CD4-positive, alpha-beta T cell (primary cell): ENCODE results near the gene TDRD10. TPM values are rescaled to one million over a fixed set of nuclear protein-coding genes. Genes with fewer than 3 reads are reported as not detected.

ENCODE experiments used
- ATAC-seq: fragments of 200-7000 bp; cut with Tn5 transposase; one replicate; pipeline ENCODE4 v1.10.0; 2022; ENCODE audit warnings: mild to moderate bottlenecking; ENCODE audit not compliant: poor library complexity
- CTCF ChIA-PET: fragments of 350-600 bp; sonication (Branson Sonifier 250); formaldehyde crosslinking; loops from one replicate; lab custom pipeline; 2021; ENCODE audit warnings: antibody characterized with exemption, inconsistent platforms; lab: Charles Lee
- POLR2A ChIA-PET: fragments of 350-600 bp; sonication (Branson Sonifier 250); formaldehyde crosslinking; loops from one replicate; lab custom pipeline; 2021; ENCODE audit warnings: antibody characterized with exemption, inconsistent platforms; lab: Charles Lee
- DNase-seq, 14 experiments: peaks; one replicate each; pipeline ENCODE4 v3.0.0-alpha.2; 2013 to 2020; ENCODE audit warnings: mixed read lengths in 2 of 14
- H3K27ac ChIP-seq, 2 donors: one replicate each; pipeline versions ENCODE4 v1.5.1 to v1.7.0; 2013; ENCODE audit warnings: low read length in 2 of 2, low read depth in 1 of 2, mild to moderate bottlenecking in 1 of 2
- H3K27me3 ChIP-seq, 2 experiments: 1 replicate in 1 of 2; 2 replicates in 1 of 2; pipeline versions ENCODE4 v1.6.1 to v1.7.0; 2013; ENCODE audit warnings: low read length in 2 of 2, control low read depth in 1 of 2, mild to moderate bottlenecking in 1 of 2, moderate library complexity in 1 of 2; ENCODE audit not compliant: insufficient read depth in 2 of 2, control insufficient read depth in 1 of 2
- H3K36me3 ChIP-seq: one replicate; pipeline ENCODE4 v1.6.1; 2013; ENCODE audit warnings: low read length, control low read depth; ENCODE audit not compliant: insufficient read depth
- H3K4me1 ChIP-seq: one replicate; pipeline ENCODE4 v1.6.1; 2013; ENCODE audit warnings: low read length, control low read depth; ENCODE audit not compliant: insufficient read depth
- H3K4me3 ChIP-seq: one replicate; pipeline ENCODE4 v1.5.1; 2013; ENCODE audit warnings: mild to moderate bottlenecking, low read length, moderate library complexity
- H3K9me3 ChIP-seq, 2 experiments: 1 replicate in 1 of 2; 2 replicates in 1 of 2; pipeline versions ENCODE4 v1.6.1 to v1.7.0; 2013; ENCODE audit warnings: low read length in 2 of 2, mild to moderate bottlenecking in 2 of 2, control low read depth in 1 of 2, moderate library complexity in 1 of 2; ENCODE audit not compliant: control insufficient read depth in 1 of 2, insufficient read depth in 1 of 2
- H3K27ac Mint-ChIP-seq: one replicate; pipeline ENCODE4 v1.8.0; 2020; ENCODE audit warnings: mixed read lengths
- H3K27me3 Mint-ChIP-seq: one replicate; pipeline ENCODE4 v1.8.0; 2021; ENCODE audit warnings: mixed read lengths
- H3K36me3 Mint-ChIP-seq: one replicate; pipeline ENCODE4 v1.8.0; 2021; ENCODE audit warnings: low read depth, mixed read lengths
- H3K4me1 Mint-ChIP-seq: one replicate; pipeline ENCODE4 v1.8.0; 2021; ENCODE audit warnings: low read depth, mixed read lengths
- H3K4me3 Mint-ChIP-seq: one replicate; pipeline ENCODE4 v1.8.0; 2020; ENCODE audit warnings: mild to moderate bottlenecking, mixed read lengths
- H3K9me3 Mint-ChIP-seq: one replicate; pipeline ENCODE4 v1.8.0; 2020; ENCODE audit warnings: mixed read lengths
- CTCF ChIP-seq: fragments of 200-600 bp; IDR thresholded peaks from one replicate; pipeline ENCODE4 v1.8.0; 2022; ENCODE audit warnings: antibody characterized with exemption, mild to moderate bottlenecking
- intact Hi-C, 2 experiments: fragments of 100-400 bp; cut with DNase I in 1 of 2; cut with micrococcal nuclease in 1 of 2; formaldehyde crosslinking; loops; one replicate each; pipeline versions ENCODE4 v1.15.1 to v1.9.0; 2023 to 2025; cut with DNase I, micrococcal nuclease
- total RNA-seq, 174 experiments: library from RNA in 2 of 174; stranded (reverse) in 2 of 174; gene quantifications; one replicate each; pipeline ENCODE4 v1.2.3 and lab custom pipeline; 2021 to 2026

Gene TDRD10
- total RNA-seq, 2 experiments from 2014 or later = not detected

GRCh38 chr1:154488922-154489321 lies 13.1 kb upstream of the TDRD10 start:
- intact Hi-C loops = loop anchor here in 1 of 2 experiments (10.0 kb wide), 1 partner anchor 176 kb away; no protein-coding TSS in a partner anchor
- no peak for DNase-seq
- TF ChIP-seq CTCF = no peak
- Histone ChIP-seq H3K9me3 (no peaks in the 10 kb centered on the region), H3K36me3 (no peaks in the 10 kb centered on the region), H3K4me1 (peaks cover 21% of the 10 kb centered on the region), H3K4me3 (no peak overlapping the region), H3K27me3 (no peaks in the 10 kb centered on the region), H3K27ac (no peak overlapping the region)
- CTCF ChIA-PET = no interaction called here
- Mint-ChIP-seq H3K4me3 (no peak overlapping the region), H3K27me3 (no peaks in the 10 kb centered on the region), H3K27ac (no peak overlapping the region), H3K4me1 (peaks cover 20% of the 10 kb centered on the region), H3K9me3 (no peaks in the 10 kb centered on the region), H3K36me3 (no peaks in the 10 kb centered on the region)
- POLR2A ChIA-PET = no interaction called here
- no peak for ATAC-seq

GRCh38 chr1:154489695-154490274 lies 12.2 kb upstream of the TDRD10 start:
- DNase-seq (no peak), ATAC-seq (no peak)
- Mint-ChIP-seq H3K36me3 (no peaks in the 10 kb centered on the region), H3K9me3 (no peaks in the 10 kb centered on the region), H3K27ac (no peak overlapping the region), H3K27me3 (no peaks in the 10 kb centered on the region), H3K4me1 (peaks cover 21% of the 10 kb centered on the region), H3K4me3 (no peak overlapping the region)
- Histone ChIP-seq H3K4me3 (no peak overlapping the region), H3K4me1 (peaks cover 21% of the 10 kb centered on the region), H3K27ac (no peak overlapping the region), H3K9me3 (no peaks in the 10 kb centered on the region), H3K27me3 (no peaks in the 10 kb centered on the region), H3K36me3 (no peaks in the 10 kb centered on the region)
- ChIA-PET POLR2A (no interaction called here), CTCF (interaction anchor here (0.5 to 0.6 kb wide), 2 partner anchors 56 to 205 kb away, joined by 3 read pairs; no protein-coding TSS in a partner anchor)
- TF ChIP-seq CTCF = no peak
- intact Hi-C loops = loop anchor here in 1 of 2 experiments (10.0 kb wide), 1 partner anchor 175 kb away; no protein-coding TSS in a partner anchor

- no peak overlapping the region for H3K27ac Mint-ChIP-seq
- H3K4me1 Mint-ChIP-seq = peaks cover 24% of the 10 kb centered on the region
Observed at GRCh38 chr1:154490317-154490716, 11.7 kb upstream of the TDRD10 start.

More at GRCh38 chr1:154490317-154490716, 11.7 kb upstream of the TDRD10 start:
- Histone ChIP-seq H3K9me3 (no peaks in the 10 kb centered on the region), H3K4me3 (no peak overlapping the region), H3K27me3 (no peaks in the 10 kb centered on the region), H3K4me1 (peaks cover 22% of the 10 kb centered on the region), H3K27ac (no peak overlapping the region), H3K36me3 (no peaks in the 10 kb centered on the region)
- no peak for DNase-seq
- Mint-ChIP-seq H3K27me3 (no peaks in the 10 kb centered on the region), H3K36me3 (no peaks in the 10 kb centered on the region), H3K4me3 (no peak overlapping the region), H3K9me3 (no peaks in the 10 kb centered on the region)
- intact Hi-C loops = no loop called here
- POLR2A ChIA-PET = no interaction called here
- CTCF ChIA-PET = no interaction called here
- TF ChIP-seq CTCF = no peak
- no peak for ATAC-seq
